IMR-90 (cell line): ENCODE data around the gene FAM83B. TPM values are rescaled to one million over a fixed set of nuclear protein-coding genes. Genes with fewer than 3 reads are reported as not detected.
A peak's percentile ranks its signal among the peaks of the same experiment; 100 is the strongest.

Experiments
- ATAC-seq: fragments of 200-7000 bp; cut with Tn5 transposase; 2 replicates; pipeline ENCODE4 v1.9.1; 2020; ENCODE audit warnings: low read depth, mild to moderate bottlenecking, moderate library complexity
- BruUV-seq: library from RNA; stranded (reverse); fragments of 400-500 nt; replicated peaks from 2 replicates; lab custom pipeline; 2021; lab: Mats Ljungman, UMichigan
- CTCF ChIA-PET: fragments of 300-600 bp; formaldehyde crosslinking; extraction: SDS; loops from one replicate; lab custom pipeline; 2021; ENCODE audit warnings: antibody characterized with exemption; lab: Yijun Ruan, JAX
- POLR2A ChIA-PET: fragments of 300-600 bp; sonication (Branson Sonifier 250); formaldehyde crosslinking; loops from one replicate; lab custom pipeline; 2022; ENCODE audit warnings: antibody characterized with exemption; ENCODE audit not compliant: unreplicated experiment; lab: Charles Lee
- DNase-seq: peaks from one replicate; pipeline ENCODE4 v3.0.0; 2013
- H2AFZ ChIP-seq: replicated peaks from 2 replicates; pipeline ENCODE3; 2013; ENCODE audit warnings: low read length, mild to moderate bottlenecking; ENCODE audit not compliant: poor library complexity
- H2AK5ac ChIP-seq: 2 replicates; pipeline ENCODE4 v1.6.1; 2013; ENCODE audit warnings: low read depth, low read length, inconsistent platforms
- H2AK9ac ChIP-seq: replicated peaks from 2 replicates; pipeline ENCODE3; 2013; ENCODE audit warnings: mild to moderate bottlenecking, low read depth, low read length, moderate library complexity; ENCODE audit not compliant: poor library complexity
- H2BK120ac ChIP-seq: 2 replicates; pipeline ENCODE4 v1.6.1; 2013; ENCODE audit warnings: low read depth, low read length, inconsistent platforms
- H2BK15ac ChIP-seq: 3 replicates; pipeline ENCODE4 v1.6.1; 2013; ENCODE audit warnings: low read depth, low read length, inconsistent platforms
- H2BK20ac ChIP-seq: 2 replicates; pipeline ENCODE4 v1.6.1; 2013; ENCODE audit warnings: low read depth, mild to moderate bottlenecking, inconsistent platforms, low read length, moderate library complexity
- H2BK5ac ChIP-seq: 2 replicates; pipeline ENCODE4 v1.6.1; 2013; ENCODE audit warnings: mild to moderate bottlenecking, low read depth, low read length, inconsistent platforms; ENCODE audit not compliant: poor library complexity, severe bottlenecking
- H3K14ac ChIP-seq: replicated peaks from 2 replicates; pipeline ENCODE4 v1.6.1; 2013; ENCODE audit warnings: low read depth, low read length, inconsistent platforms
- H3K18ac ChIP-seq: 2 replicates; pipeline ENCODE4 v1.6.1; 2013; ENCODE audit warnings: low read depth, low read length, control low read depth
- H3K23ac ChIP-seq: 2 replicates; pipeline ENCODE4 v1.6.1; 2013; ENCODE audit warnings: low read depth, low read length, inconsistent platforms
- H3K27ac ChIP-seq: 2 replicates; pipeline ENCODE4 v1.5.1; 2013; ENCODE audit warnings: mild to moderate bottlenecking, control low read depth, low read length; ENCODE audit not compliant: insufficient read depth
- H3K27me3 ChIP-seq: 2 replicates; pipeline ENCODE4 v1.6.1; 2013; ENCODE audit warnings: low read length; ENCODE audit not compliant: control insufficient read depth, insufficient read depth
- H3K36me3 ChIP-seq: 2 replicates; pipeline ENCODE4 v1.6.1; 2013; ENCODE audit warnings: low read length, mixed read lengths; ENCODE audit not compliant: control insufficient read depth, insufficient read depth
- H3K4ac ChIP-seq: 2 replicates; pipeline ENCODE4 v1.6.1; 2013; ENCODE audit warnings: low read depth, low read length, inconsistent platforms
- H3K4me1 ChIP-seq: 2 replicates; pipeline ENCODE4 v1.6.1; 2013; ENCODE audit warnings: low read length, mixed read lengths; ENCODE audit not compliant: control insufficient read depth, insufficient read depth
- H3K4me2 ChIP-seq: 2 replicates; pipeline ENCODE4 v1.6.1; 2013; ENCODE audit warnings: low read depth, mild to moderate bottlenecking, control low read depth, low read length, moderate library complexity
- H3K4me3 ChIP-seq: 2 replicates; pipeline ENCODE4 v1.5.1; 2013; ENCODE audit warnings: low read depth, mild to moderate bottlenecking, control low read depth, low read length, moderate library complexity; ENCODE audit not compliant: insufficient read depth
- H3K56ac ChIP-seq: 2 replicates; pipeline ENCODE4 v1.6.1; 2013; ENCODE audit warnings: low read length, inconsistent platforms; ENCODE audit not compliant: insufficient read depth; ENCODE audit errors: extremely low read depth
- H3K79me1 ChIP-seq, 2 experiments: 2 replicates each; pipeline ENCODE4 v1.6.1; 2013; ENCODE audit warnings: low read length in 2 of 2, inconsistent platforms in 1 of 2, low read depth in 1 of 2
- H3K9ac ChIP-seq: 2 replicates; pipeline ENCODE4 v1.6.1; 2013; ENCODE audit warnings: low read depth, low read length, control low read depth
- H3K9me1 ChIP-seq: 2 replicates; pipeline ENCODE4 v1.6.1; 2013; ENCODE audit warnings: low read length, inconsistent platforms; ENCODE audit not compliant: insufficient read depth
- H3K9me3 ChIP-seq: 2 replicates; pipeline ENCODE4 v1.6.1; 2013; ENCODE audit warnings: low read length; ENCODE audit not compliant: control insufficient read depth, insufficient read depth
- H4K20me1 ChIP-seq: 2 replicates; pipeline ENCODE4 v1.6.1; 2013; ENCODE audit warnings: low read length, inconsistent platforms; ENCODE audit not compliant: insufficient read depth
- H4K5ac ChIP-seq: 2 replicates; pipeline ENCODE4 v1.6.1; 2013; ENCODE audit warnings: mild to moderate bottlenecking, low read depth, low read length, control low read depth
- H4K8ac ChIP-seq, 2 experiments: 2 replicates each; pipeline ENCODE4 v1.6.1; 2013; ENCODE audit warnings: low read depth in 2 of 2, low read length in 2 of 2, control low read depth in 1 of 2, inconsistent platforms in 1 of 2
- H4K91ac ChIP-seq: 2 replicates; pipeline ENCODE4 v1.6.1; 2013; ENCODE audit warnings: low read depth, low read length, inconsistent platforms; ENCODE audit not compliant: insufficient read depth
- CEBPB ChIP-seq: IDR thresholded peaks from 2 replicates; pipeline ENCODE4 v1.6.1; 2012; ENCODE audit warnings: low read depth, low read length, improper control_type of control experiment
- FOS ChIP-seq: fragments of 150-350 bp; IDR thresholded peaks from 2 replicates; pipeline ENCODE4 v1.6.1; 2016; ENCODE audit warnings: low read depth, low read length
- MAZ ChIP-seq: IDR thresholded peaks from 2 replicates; pipeline ENCODE4 v1.6.1; 2012; ENCODE audit warnings: low read depth, mild to moderate bottlenecking, low read length, improper control_type of control experiment, moderate library complexity, borderline replicate concordance
- MXI1 ChIP-seq: IDR thresholded peaks from 2 replicates; pipeline ENCODE4 v1.6.1; 2012; ENCODE audit warnings: low read depth, mild to moderate bottlenecking, low read length, moderate library complexity, borderline replicate concordance
- SMC3 ChIP-seq: fragments of 150-350 bp; IDR thresholded peaks from 2 replicates; pipeline ENCODE4 v1.6.1; 2016; ENCODE audit warnings: low read depth, mild to moderate bottlenecking, antibody characterized with exemption, low read length, moderate library complexity
- WGBS, 2 experiments: methylation state at CpG; one replicate each; pipeline versions ENCODE4 v1.1.5 to v1.1.7; 2013; ENCODE audit warnings: missing lambda C conversion rate in 2 of 2; ENCODE audit not compliant: insufficient read length in 1 of 2; ENCODE audit errors: extremely low coverage in 2 of 2; 5-methylcytosine and 5-hydroxymethylcytosine counted together
- dilution Hi-C: fragments of 300-500 bp; cut with HindIII; formaldehyde crosslinking; loops from one replicate; pipeline ENCODE4 v1.14.3; 2018; ENCODE audit warnings: low sequenced_read_pairs; ENCODE audit not compliant: unreplicated experiment
- in situ Hi-C: fragments of 300-500 bp; cut with MboI; formaldehyde crosslinking; loops from 3 replicates; pipeline ENCODE4 v1.14.3; 2019; ENCODE audit warnings: low sequenced_read_pairs, inconsistent platforms, mixed read lengths
- intact Hi-C: fragments of 100-400 bp; cut with micrococcal nuclease; formaldehyde crosslinking; loops from 2 replicates; pipeline ENCODE4 v1.10.0; 2022
- polyA plus RNA-seq, 3 experiments: library from polyadenylated mRNA; depleted of rRNA; stranded (reverse); fragments of >200 nt; gene quantifications; 2 replicates each; pipeline ENCODE4 v1.2.3, GENCODE V29; 2012; ENCODE audit warnings: low replicate concordance in 1 of 3
- total RNA-seq: library from RNA; depleted of rRNA; stranded (reverse); fragments of >200 nt; gene quantifications from 2 replicates; pipeline ENCODE4 v1.2.3, GENCODE V29; 2012
- TF ChIP-seq, protein P1 (sequence below): fragments of 150-350 bp; IDR thresholded peaks from 2 replicates; pipeline ENCODE4 v1.6.1; 2017; ENCODE audit warnings: mild to moderate bottlenecking, antibody characterized with exemption, low read length, low read depth

FAM83B gene
- total and polyA plus RNA-seq, 2 of the 4 experiments (the other 2 are of a cell fraction), result 0.02 to 0.18 TPM

GRCh38 chr6:54980511-54981275 is 134.1 kb downstream of the FAM83B start:
- H4K8ac ChIP-seq, result peak overlapping the region; percentile 29 to 84; a peak in 3 of 4 replicates
- no TSS peak for BruUV-seq
- no peak overlapping the region for H2AFZ ChIP-seq
- peak overlapping the region; percentile 31 for H2BK5ac ChIP-seq
- no peak overlapping the region; the same call in 1 of the 2 replicates for H3K14ac ChIP-seq
- ChIA-PET CTCF (no interaction called here), POLR2A (no interaction called here)
- H3K9me3 ChIP-seq, result no peaks in the 10 kb centered on the region; the same call in 1 of the 2 replicates
- DNase-seq (peak; percentile 90), ATAC-seq (peak; percentile 86)
- peak overlapping the region; percentile 63 for H4K91ac ChIP-seq
- H3K36me3 ChIP-seq, result no peaks in the 10 kb centered on the region
- peaks cover 4% of the 10 kb centered on the region for H3K4me1 ChIP-seq
- peak overlapping the region; percentile 80 for H2BK20ac ChIP-seq
- H3K18ac ChIP-seq, result peak overlapping the region; percentile 26
- H3K4me3 ChIP-seq, result no peak overlapping the region
- H4K5ac ChIP-seq, result no peak overlapping the region
- intact Hi-C loops (no loop called here), in situ Hi-C loops (no loop called here), dilution Hi-C loops (no loop called here)
- H2AK5ac ChIP-seq, result peak overlapping the region; percentile 71; the same call in 1 of the 2 replicates
- H3K9me1 ChIP-seq, result no peaks in the 10 kb centered on the region
- peak overlapping the region; percentile 4; the same call in 2 of the 3 replicates for H2BK15ac ChIP-seq
- no peaks in the 10 kb centered on the region for H3K79me1 ChIP-seq
- H3K27ac ChIP-seq, result peak overlapping the region; percentile 82; the same call in 1 of the 2 replicates
- no peak overlapping the region for H3K4me2 ChIP-seq
- H3K9ac ChIP-seq, result no peak overlapping the region
- no peak overlapping the region for H2AK9ac ChIP-seq
- peak overlapping the region; percentile 82 for H2BK120ac ChIP-seq
- H3K56ac ChIP-seq, result no peak overlapping the region
- no peaks in the 10 kb centered on the region for H3K27me3 ChIP-seq
- H3K4ac ChIP-seq, result peak overlapping the region; percentile 80
- TF ChIP-seq CEBPB (peak; percentile 66; the same call in 1 of the 2 replicates), MAZ (no peak), FOS (no peak), SMC3 (no peak), MXI1 (no peak)
- TF ChIP-seq, protein P1, sequence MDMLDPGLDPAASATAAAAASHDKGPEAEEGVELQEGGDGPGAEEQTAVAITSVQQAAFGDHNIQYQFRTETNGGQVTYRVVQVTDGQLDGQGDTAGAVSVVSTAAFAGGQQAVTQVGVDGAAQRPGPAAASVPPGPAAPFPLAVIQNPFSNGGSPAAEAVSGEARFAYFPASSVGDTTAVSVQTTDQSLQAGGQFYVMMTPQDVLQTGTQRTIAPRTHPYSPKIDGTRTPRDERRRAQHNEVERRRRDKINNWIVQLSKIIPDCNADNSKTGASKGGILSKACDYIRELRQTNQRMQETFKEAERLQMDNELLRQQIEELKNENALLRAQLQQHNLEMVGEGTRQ, result no peak
- no CpG with 5 or more reads among the region's 14 CpGs for WGBS, 2 experiments
- no peaks in the 10 kb centered on the region for H4K20me1 ChIP-seq
- peak overlapping the region; percentile 61; the same call in 1 of the 2 replicates for H3K23ac ChIP-seq
